Activated CD8-positive, alpha-beta memory T cell treated with anti-CD3 and anti-CD28 coated beads, Interleukin-2, amount 50 U/mL, for 24 hours (primary cell): ENCODE measurements around the gene KIAA1210.
"Not testable (repeated sequence)": the region's sequence is repeated elsewhere in the genome, so short reads cannot be mapped to it uniquely, and the experiment has no call there.

Source experiments
- DNase-seq: peaks from one replicate; pipeline ENCODE4 v3.0.0-alpha.2; 2020; ENCODE audit errors: extremely low read depth

The KIAA1210 gene

DNA sequence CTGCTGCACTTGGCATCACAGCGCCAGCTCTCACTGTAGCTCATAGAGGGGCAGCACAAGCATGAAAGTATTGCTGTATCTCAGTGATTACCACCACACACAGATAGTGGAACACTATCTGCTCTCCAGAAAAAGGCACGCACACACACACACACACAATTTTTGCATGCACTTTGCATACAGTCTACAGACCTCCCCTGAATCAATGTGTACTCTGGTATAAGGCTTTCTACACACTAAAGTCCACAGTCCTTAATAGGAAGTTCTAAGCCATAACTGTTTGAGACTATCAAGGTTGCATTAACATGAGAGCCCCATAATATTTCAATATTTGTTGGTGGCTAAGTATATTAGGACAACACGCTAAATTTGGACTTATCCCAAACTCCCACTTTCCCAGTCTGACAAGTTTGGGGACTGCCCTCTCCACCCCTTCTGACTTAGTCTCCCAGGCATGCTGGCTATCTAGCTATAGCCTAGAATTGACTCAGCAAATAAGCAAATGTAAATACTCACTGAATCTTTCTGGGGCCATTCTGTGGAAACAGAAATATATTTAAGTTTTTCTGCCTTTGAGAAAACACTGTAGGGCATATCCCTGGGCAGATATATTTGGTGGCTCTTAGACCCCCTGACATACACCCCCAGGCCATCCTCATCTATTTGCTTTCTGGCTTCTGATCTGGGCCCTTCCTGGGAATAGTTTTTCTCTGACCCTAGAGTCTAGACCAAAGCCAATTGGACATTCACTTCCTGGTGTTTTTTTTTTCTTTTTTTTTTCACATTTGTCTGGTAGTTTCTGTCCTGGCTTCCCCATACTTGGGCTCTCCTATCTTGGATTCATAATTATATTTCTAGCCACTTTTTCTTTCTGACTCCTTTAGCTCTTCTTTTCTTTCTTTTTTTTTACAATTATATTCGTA lies 91.2 kb downstream of the KIAA1210 start:
- no peak for DNase-seq

GRCh38 chrX:119030990-119031389 lies 96.6 kb downstream of the KIAA1210 start:
- no peak for DNase-seq

DNA sequence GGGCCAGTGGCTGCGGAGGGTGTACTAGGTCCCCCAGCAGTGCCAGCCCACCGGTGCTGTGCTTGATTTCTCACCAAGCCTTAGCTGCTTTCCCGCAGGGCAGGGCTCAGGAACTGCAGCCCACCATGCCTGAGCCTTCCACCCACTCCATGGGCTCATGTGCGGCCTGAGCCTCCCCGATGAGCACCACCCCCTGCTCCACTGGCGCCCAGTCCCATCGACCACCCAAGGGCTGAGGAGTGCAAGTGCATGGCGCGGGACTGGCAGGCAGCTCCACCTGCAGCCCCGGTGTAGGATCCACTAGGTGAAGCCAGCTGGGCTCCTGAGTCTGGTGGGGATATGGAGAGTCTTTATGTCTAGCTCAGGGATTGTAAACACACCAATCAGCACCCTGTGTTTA lies 98.0 kb downstream of the KIAA1210 start:
- DNase-seq: not testable (repeated sequence)

- DNase-seq: no peak
These were observed 98.8 kb downstream of the KIAA1210 start for GRCh38 chrX:119028733-119029330.
